HepG2 (cell line): ENCODE results near the gene SH3BP2. TPM values are rescaled to one million over a fixed set of nuclear protein-coding genes. Genes with fewer than 3 reads are reported as not detected.

Experiments used
- AGO1 ChIP-seq: fragments of 200-400 bp; formaldehyde crosslinking; IDR thresholded peaks from 2 replicates; pipeline ENCODE4 v1.6.1; 2017; ENCODE audit warnings: mild to moderate bottlenecking, low read depth, low read length, moderate library complexity; ENCODE audit not compliant: poor library complexity, severe bottlenecking
- CCAR2 ChIP-seq: fragments of 200-400 bp; formaldehyde crosslinking; optimal IDR thresholded peaks from 2 replicates; pipeline ENCODE3; 2018; ENCODE audit warnings: low read depth, mild to moderate bottlenecking, low read length, moderate library complexity
- NFE2 ChIP-seq: sonication (generic); formaldehyde crosslinking; IDR thresholded peaks from 2 replicates; pipeline ENCODE4 v1.4.0; 2020; ENCODE audit warnings: missing genetic modification reagents
- REL ChIP-seq: sonication (generic); formaldehyde crosslinking; conservative IDR thresholded peaks from 2 replicates; pipeline ENCODE4 v1.8.0; 2022; ENCODE audit warnings: mild to moderate bottlenecking, missing genetic modification reagents, moderate library complexity
- SALL2 ChIP-seq: sonication (generic); formaldehyde crosslinking; IDR thresholded peaks from 2 replicates; pipeline ENCODE4 v1.8.1; 2023; ENCODE audit warnings: mild to moderate bottlenecking, missing genetic modification reagents, inconsistent platforms
- TAF1 ChIP-seq: sonication (generic); formaldehyde crosslinking; IDR thresholded peaks from 2 replicates; pipeline ENCODE4 v1.4.0; 2020; ENCODE audit warnings: missing genetic modification reagents
- TP53 ChIP-seq: sonication (generic); formaldehyde crosslinking; conservative IDR thresholded peaks from 2 replicates; pipeline ENCODE4 v1.4.0; 2020; ENCODE audit warnings: missing genetic modification reagents
- ZFP36 ChIP-seq: fragments of 150-350 bp; IDR thresholded peaks from 2 replicates; pipeline ENCODE4 v1.6.1; 2018; ENCODE audit warnings: borderline replicate concordance, low read length, low read depth; ENCODE audit not compliant: partially characterized antibody
- ZFP41 ChIP-seq: sonication (generic); formaldehyde crosslinking; IDR thresholded peaks from 2 replicates; pipeline ENCODE4 v1.4.0; 2020; ENCODE audit warnings: mild to moderate bottlenecking, missing genetic modification reagents, borderline replicate concordance
- ZNF337 ChIP-seq: sonication (generic); formaldehyde crosslinking; IDR thresholded peaks from 2 replicates; pipeline ENCODE4 v1.5.1; 2020; ENCODE audit warnings: missing genetic modification reagents, low read depth, mild to moderate bottlenecking, borderline replicate concordance
- ZNF44 ChIP-seq: sonication (generic); formaldehyde crosslinking; IDR thresholded peaks from 2 replicates; pipeline ENCODE4 v1.5.1; 2020; ENCODE audit warnings: mild to moderate bottlenecking, missing genetic modification reagents
- ZNF451 ChIP-seq: sonication (generic); formaldehyde crosslinking; IDR thresholded peaks from 2 replicates; pipeline ENCODE4 v1.5.0; 2020; ENCODE audit warnings: mild to moderate bottlenecking, missing genetic modification reagents
- ZNF496 ChIP-seq: sonication (generic); formaldehyde crosslinking; IDR thresholded peaks from 2 replicates; pipeline ENCODE4 v1.8.1; 2023; ENCODE audit warnings: mild to moderate bottlenecking, moderate library complexity, missing genetic modification reagents; ENCODE audit not compliant: insufficient replicate concordance
- ZNF644 ChIP-seq: IDR thresholded peaks from 2 replicates; pipeline ENCODE4 v1.6.1; 2016; ENCODE audit warnings: low read depth
- polyA plus RNA-seq, 8 experiments: library from polyadenylated mRNA; depleted of rRNA in 3 of 8; stranded (reverse) in 7 of 8; unstranded in 1 of 8; fragments of >200 nt; fragmentation: Illumina TruSeq in 4 of 8; extraction: Trizol in 4 of 8; gene quantifications; 2 replicates each; pipeline versions ENCODE4 v1.2.1 to v1.2.3, GENCODE V29; 2011 to 2016; ENCODE audit warnings: low read depth in 4 of 8, missing spikeins in 1 of 8, mixed read lengths in 1 of 8; ENCODE audit not compliant: insufficient read depth in 1 of 8
- total RNA-seq, 5 experiments: library from RNA; depleted of rRNA; stranded (reverse); fragments of >200 nt; fragmentation: Illumina TruSeq; extraction: Trizol; gene quantifications; 2 replicates each; pipeline ENCODE4 v1.2.3, GENCODE V29; 2016; ENCODE audit warnings: low read depth in 1 of 5
- TF ChIP-seq, protein P1 (sequence below): sonication (generic); formaldehyde crosslinking; IDR thresholded peaks from 2 replicates; pipeline ENCODE4; 2020; ENCODE audit warnings: missing genetic modification reagents, mild to moderate bottlenecking, borderline replicate concordance
- TF ChIP-seq, protein P2 (sequence below): sonication (generic); formaldehyde crosslinking; IDR thresholded peaks from 2 replicates; pipeline ENCODE4 v1.5.0; 2020; ENCODE audit warnings: mild to moderate bottlenecking, missing genetic modification reagents, borderline replicate concordance
- TF ChIP-seq, protein P3 (sequence below): IDR thresholded peaks from 2 replicates; pipeline ENCODE4 v1.6.1; 2016; ENCODE audit warnings: low read depth
- TF ChIP-seq, protein P4 (sequence below): IDR thresholded peaks from 2 replicates; pipeline ENCODE4 v1.6.1; 2016; ENCODE audit warnings: missing biosample characterization, missing genetic modification reagents, low read depth

SH3BP2 gene
- total and polyA plus RNA-seq, 2 of the 13 experiments (the other 11 are each of a cell fraction or from before 2014, with no cell fraction given) = 16.9 to 34.5 TPM

DNA sequence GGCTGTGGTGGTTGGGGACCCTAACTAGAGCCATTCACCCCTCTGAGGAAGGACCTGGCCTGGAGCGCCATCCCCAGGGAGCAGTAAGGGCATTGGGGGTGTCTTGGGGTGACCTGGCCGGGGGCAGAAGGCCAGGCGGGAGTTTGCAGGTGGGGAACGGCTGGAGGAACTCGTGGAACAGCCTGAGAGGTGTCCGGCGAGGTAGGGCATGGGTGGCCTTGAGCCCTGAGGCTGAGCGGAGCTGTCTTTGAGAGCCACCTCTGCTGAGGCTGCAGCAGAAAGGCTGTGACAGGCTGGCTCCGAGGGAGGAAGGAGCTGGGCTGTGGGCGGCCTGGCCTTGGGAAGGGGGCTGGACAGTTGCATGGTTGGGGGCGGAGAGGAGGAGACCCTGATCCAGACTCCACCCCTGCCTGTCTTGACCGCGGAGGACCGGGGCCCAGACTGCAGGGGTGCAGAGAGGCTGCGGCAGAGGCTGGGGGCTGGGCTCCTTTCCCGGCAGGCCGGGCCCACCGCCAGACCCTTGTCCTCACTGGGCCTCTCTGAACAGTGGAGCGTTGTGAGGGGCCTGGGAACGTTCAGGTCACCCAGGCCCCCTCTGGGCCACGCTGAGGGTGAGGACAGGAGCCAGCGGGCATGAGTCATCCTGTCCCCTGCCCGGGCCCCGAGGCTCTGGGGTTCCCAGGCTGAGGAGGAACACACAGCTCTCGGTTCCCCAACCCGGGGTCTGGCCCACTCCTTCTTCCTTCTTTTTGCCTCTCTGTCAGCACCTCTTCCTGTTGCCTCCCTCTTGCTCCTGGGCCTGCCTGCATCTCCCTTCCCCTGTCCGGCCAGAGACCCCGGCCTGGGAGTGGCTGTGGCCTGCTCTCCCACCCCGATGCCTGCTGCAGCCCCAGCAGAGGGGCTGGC is 8.1 kb downstream of the SH3BP2 start (continued):
- TF ChIP-seq, protein P1, sequence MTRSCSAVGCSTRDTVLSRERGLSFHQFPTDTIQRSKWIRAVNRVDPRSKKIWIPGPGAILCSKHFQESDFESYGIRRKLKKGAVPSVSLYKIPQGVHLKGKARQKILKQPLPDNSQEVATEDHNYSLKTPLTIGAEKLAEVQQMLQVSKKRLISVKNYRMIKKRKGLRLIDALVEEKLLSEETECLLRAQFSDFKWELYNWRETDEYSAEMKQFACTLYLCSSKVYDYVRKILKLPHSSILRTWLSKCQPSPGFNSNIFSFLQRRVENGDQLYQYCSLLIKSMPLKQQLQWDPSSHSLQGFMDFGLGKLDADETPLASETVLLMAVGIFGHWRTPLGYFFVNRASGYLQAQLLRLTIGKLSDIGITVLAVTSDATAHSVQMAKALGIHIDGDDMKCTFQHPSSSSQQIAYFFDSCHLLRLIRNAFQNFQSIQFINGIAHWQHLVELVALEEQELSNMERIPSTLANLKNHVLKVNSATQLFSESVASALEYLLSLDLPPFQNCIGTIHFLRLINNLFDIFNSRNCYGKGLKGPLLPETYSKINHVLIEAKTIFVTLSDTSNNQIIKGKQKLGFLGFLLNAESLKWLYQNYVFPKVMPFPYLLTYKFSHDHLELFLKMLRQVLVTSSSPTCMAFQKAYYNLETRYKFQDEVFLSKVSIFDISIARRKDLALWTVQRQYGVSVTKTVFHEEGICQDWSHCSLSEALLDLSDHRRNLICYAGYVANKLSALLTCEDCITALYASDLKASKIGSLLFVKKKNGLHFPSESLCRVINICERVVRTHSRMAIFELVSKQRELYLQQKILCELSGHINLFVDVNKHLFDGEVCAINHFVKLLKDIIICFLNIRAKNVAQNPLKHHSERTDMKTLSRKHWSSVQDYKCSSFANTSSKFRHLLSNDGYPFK (CRISPR knock-in tag) = peak; percentile 71; the same call in 1 of the 2 replicates
- TF ChIP-seq TP53 (CRISPR knock-in tag) (no peak), TAF1 (CRISPR knock-in tag) (peak; percentile 75), ZFP41 (CRISPR knock-in tag) (no peak), CCAR2 (peak; percentile 35), ZNF644 (CRISPR knock-in tag) (0 out of 2 replicates have a peak, but pooled peaks have one; percentile 20), ZNF337 (peak; percentile 48; the same call in 1 of the 2 replicates), ZNF451 (CRISPR knock-in tag) (no peak; the same call in 1 of the 2 replicates), ZNF44 (CRISPR knock-in tag) (no peak), AGO1 (peak; percentile 49), NFE2 (CRISPR knock-in tag) (no peak), ZFP36 (no peak), ZNF496 (CRISPR knock-in tag) (no peak), SALL2 (CRISPR knock-in tag) (peak; percentile 66; the same call in 1 of the 2 replicates), REL (CRISPR knock-in tag) (no peak)
- TF ChIP-seq, protein P2, sequence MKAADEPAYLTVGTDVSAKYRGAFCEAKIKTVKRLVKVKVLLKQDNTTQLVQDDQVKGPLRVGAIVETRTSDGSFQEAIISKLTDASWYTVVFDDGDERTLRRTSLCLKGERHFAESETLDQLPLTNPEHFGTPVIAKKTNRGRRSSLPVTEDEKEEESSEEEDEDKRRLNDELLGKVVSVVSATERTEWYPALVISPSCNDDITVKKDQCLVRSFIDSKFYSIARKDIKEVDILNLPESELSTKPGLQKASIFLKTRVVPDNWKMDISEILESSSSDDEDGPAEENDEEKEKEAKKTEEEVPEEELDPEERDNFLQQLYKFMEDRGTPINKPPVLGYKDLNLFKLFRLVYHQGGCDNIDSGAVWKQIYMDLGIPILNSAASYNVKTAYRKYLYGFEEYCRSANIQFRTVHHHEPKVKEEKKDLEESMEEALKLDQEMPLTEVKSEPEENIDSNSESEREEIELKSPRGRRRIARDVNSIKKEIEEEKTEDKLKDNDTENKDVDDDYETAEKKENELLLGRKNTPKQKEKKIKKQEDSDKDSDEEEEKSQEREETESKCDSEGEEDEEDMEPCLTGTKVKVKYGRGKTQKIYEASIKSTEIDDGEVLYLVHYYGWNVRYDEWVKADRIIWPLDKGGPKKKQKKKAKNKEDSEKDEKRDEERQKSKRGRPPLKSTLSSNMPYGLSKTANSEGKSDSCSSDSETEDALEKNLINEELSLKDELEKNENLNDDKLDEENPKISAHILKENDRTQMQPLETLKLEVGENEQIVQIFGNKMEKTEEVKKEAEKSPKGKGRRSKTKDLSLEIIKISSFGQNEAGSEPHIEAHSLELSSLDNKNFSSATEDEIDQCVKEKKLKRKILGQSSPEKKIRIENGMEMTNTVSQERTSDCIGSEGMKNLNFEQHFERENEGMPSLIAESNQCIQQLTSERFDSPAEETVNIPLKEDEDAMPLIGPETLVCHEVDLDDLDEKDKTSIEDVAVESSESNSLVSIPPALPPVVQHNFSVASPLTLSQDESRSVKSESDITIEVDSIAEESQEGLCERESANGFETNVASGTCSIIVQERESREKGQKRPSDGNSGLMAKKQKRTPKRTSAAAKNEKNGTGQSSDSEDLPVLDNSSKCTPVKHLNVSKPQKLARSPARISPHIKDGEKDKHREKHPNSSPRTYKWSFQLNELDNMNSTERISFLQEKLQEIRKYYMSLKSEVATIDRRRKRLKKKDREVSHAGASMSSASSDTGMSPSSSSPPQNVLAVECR (CRISPR knock-in tag) = peak; percentile 72; the same call in 1 of the 2 replicates
- TF ChIP-seq, protein P3, sequence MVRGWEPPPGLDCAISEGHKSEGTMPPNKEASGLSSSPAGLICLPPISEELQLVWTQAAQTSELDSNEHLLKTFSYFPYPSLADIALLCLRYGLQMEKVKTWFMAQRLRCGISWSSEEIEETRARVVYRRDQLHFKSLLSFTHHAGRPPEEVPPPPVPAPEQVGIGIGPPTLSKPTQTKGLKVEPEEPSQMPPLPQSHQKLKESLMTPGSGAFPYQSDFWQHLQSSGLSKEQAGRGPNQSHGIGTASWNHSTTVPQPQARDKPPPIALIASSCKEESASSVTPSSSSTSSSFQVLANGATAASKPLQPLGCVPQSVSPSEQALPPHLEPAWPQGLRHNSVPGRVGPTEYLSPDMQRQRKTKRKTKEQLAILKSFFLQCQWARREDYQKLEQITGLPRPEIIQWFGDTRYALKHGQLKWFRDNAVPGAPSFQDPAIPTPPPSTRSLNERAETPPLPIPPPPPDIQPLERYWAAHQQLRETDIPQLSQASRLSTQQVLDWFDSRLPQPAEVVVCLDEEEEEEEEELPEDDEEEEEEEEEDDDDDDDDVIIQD = peak; percentile 36; the same call in 1 of the 2 replicates
- TF ChIP-seq, protein P4, sequence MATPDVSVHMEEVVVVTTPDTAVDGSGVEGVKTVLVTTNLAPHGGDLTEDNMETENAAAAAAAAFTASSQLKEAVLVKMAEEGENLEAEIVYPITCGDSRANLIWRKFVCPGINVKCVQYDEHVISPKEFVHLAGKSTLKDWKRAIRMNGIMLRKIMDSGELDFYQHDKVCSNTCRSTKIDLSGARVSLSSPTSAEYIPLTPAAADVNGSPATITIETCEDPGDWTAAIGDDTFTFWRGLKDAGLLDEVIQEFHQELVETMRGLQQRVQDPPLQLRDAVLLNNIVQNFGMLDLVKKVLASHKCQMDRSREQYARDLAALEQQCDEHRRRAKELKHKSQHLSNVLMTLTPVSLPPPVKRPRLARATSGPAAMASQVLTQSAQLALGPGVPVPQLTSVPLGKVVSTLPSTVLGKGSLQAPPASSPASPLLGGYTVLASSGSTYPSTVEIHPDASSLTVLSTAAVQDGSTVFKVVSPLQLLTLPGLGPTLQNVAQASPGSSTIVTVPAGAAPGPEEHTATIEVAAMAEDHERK (CRISPR knock-in tag) = no peak
